Lower leg skin (tissue), 4 donors: ENCODE results near the gene ARNT2. TPM values are rescaled to one million over a fixed set of nuclear protein-coding genes. Genes with fewer than 3 reads are reported as not detected.

Experiments used
- DNase-seq, 2 donors: peaks; one replicate each; pipeline ENCODE4 v3.0.0-alpha.2; 2019; ENCODE audit warnings: low spot score in 2 of 2
- H3K4me3 ChIP-seq: fragments of 200-600 bp; sonication (generic); 2 replicates; pipeline ENCODE4 v1.5.1; 2017; ENCODE audit warnings: mild to moderate bottlenecking, low read depth; ENCODE audit not compliant: poor library complexity, severe bottlenecking
- POLR2A ChIP-seq, 2 donors: fragments of 450-650 bp; IDR thresholded peaks; one replicate each; pipeline ENCODE4 v1.6.1; 2016 to 2017; ENCODE audit warnings: antibody characterized with exemption in 2 of 2, mild to moderate bottlenecking in 1 of 2, moderate library complexity in 1 of 2
- WGBS, 2 donors: methylation state at CpG; one replicate each; pipeline ENCODE4 v1.1.5; 2018; 5-methylcytosine and 5-hydroxymethylcytosine counted together
- intact Hi-C: fragments of 100-400 bp; cut with DNase I; formaldehyde crosslinking; loops from one replicate; pipeline ENCODE4 v1.15.0; 2023; ENCODE audit warnings: low total_unique reads
- total RNA-seq, 4 donors: library from RNA; depleted of rRNA; stranded (reverse); fragments of >200 nt; gene quantifications; one replicate each; pipeline ENCODE4 v1.1.0, GENCODE V29; 2016
- TF ChIP-seq, protein P1 (sequence below), 3 donors: fragments of 450-650 bp; IDR thresholded peaks; one replicate each; pipeline ENCODE4 v1.5.1; 2016; ENCODE audit warnings: antibody characterized with exemption in 3 of 3, mild to moderate bottlenecking in 3 of 3, moderate library complexity in 2 of 3

ARNT2 gene
- total RNA-seq, 4 donors from 2014 or later: 1.7 to 8.7 (median 3.0) TPM

DNA sequence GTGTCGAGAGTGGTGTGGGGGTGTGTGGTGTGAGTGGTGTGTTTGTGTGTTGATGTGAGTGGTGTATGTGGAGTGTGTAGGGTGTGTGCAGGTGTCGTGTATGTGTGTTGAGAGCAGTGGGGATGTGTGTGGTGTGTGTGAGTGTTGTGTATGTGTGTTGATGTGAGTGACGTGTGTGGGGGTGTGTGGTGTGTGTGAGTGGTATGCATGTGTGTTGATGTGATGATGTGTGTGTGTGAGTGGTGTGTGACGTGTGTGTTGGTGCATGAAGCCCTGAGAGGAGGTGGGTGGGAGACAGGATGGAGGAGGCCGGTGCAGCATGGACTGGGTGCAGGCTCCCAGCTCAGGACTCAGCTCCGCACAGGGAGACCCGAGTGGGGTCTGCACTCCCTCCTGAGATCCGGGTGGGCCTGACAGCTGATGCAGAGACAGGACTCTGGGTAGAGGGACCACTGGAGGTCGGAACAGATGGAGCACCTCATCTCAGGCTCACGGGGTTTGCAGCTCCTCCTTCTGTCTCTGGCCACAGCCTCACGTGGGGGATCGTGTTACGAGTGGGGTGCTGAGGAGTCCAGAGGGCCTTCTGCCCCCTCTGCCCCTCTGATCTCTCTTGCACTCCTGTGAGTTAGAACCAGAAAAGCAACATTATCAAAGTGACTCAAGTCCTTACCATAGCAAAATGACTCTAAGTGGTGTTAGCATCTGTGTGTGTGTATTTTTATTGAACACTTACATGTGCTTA is 41.3 kb downstream of the ARNT2 start:
- no peak for DNase-seq
- TF ChIP-seq POLR2A (IDR thresholded peaks at IDR 0.05): no peak
- TF ChIP-seq, protein P1, sequence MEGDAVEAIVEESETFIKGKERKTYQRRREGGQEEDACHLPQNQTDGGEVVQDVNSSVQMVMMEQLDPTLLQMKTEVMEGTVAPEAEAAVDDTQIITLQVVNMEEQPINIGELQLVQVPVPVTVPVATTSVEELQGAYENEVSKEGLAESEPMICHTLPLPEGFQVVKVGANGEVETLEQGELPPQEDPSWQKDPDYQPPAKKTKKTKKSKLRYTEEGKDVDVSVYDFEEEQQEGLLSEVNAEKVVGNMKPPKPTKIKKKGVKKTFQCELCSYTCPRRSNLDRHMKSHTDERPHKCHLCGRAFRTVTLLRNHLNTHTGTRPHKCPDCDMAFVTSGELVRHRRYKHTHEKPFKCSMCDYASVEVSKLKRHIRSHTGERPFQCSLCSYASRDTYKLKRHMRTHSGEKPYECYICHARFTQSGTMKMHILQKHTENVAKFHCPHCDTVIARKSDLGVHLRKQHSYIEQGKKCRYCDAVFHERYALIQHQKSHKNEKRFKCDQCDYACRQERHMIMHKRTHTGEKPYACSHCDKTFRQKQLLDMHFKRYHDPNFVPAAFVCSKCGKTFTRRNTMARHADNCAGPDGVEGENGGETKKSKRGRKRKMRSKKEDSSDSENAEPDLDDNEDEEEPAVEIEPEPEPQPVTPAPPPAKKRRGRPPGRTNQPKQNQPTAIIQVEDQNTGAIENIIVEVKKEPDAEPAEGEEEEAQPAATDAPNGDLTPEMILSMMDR (IDR thresholded peaks at IDR 0.05): no peak
- intact Hi-C loops: no loop called here
- 79 to 82% methylated on average over 13 of the region's 13 CpGs for WGBS, 2 donors
- H3K4me3 ChIP-seq: no peak overlapping the region

DNA sequence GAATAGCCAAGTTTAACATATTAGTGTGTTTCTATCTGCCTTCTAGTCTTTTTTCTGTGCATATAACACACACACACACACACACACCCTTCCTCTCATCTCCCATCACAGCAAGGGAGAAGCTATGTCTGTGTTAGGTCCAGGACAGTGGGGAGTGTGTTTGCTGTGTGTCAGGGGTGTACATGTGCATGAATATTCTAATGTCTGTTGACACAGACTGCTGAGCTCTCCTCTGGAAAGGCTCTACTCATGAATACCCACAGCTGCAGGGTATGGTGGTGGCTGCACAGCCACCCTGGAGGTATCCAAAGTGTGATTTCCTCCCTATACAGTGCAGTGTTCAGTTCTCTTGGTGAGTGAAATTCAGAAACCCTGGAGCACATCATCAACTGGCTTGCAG is 42.9 kb downstream of the ARNT2 start:
- no peak for TF ChIP-seq POLR2A (IDR thresholded peaks at IDR 0.05)
- TF ChIP-seq, protein P1 (IDR thresholded peaks at IDR 0.05): no peak
- no peak for DNase-seq
- intact Hi-C loops: no loop called here
- H3K4me3 ChIP-seq: no peak overlapping the region

DNA sequence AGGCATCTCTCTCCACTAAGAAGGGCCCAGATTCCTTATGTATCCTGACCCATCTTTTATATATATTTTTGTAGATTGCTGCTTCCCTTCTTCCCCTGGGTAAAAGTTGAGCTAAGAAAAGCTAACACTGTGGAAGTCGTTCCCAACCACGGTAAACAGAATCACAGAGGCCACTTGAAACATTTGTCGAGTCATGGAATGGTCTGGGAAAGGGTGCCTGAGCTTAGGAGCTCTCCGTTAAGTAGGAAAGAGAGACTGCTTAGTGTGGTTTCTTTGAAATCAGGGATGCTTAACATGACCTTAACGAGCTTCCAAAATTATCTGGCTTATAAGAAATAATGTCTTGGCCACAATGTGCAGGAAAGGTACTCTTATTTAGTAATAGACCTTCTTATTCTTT is 45.6 kb downstream of the ARNT2 start:
- intact Hi-C loops: no loop called here
- DNase-seq: no peak
- H3K4me3 ChIP-seq: no peak overlapping the region
- no peak for TF ChIP-seq POLR2A (IDR thresholded peaks at IDR 0.05)
- TF ChIP-seq, protein P1 (IDR thresholded peaks at IDR 0.05): no peak
- 80 to 81% methylated on average over 5 of the region's 5 CpGs for WGBS, 2 donors

DNA sequence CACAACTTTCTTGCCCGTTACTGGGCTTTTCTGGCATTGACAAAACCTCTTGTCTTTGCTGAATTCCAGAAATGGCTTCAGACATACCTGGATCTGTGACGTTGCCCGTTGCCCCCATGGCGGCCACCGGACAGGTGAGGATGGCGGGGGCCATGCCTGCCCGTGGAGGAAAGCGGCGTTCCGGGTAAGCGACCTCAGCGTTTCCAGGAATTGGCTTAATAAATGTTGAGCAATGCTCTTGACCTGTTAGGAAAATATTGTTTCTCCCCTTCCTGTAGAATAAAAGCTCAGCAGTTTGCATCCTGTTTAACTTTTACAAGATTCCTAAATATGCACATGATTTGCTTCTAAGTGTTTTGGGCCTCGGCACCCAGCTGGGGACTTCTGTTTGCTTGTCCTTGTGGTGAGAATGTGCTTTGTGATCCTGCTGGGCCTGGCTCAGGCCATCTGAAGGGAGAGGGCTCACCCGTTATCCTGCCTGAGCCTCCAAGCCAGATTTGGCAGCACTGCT is 46.7 kb downstream of the ARNT2 start:
- WGBS, 2 donors: 78 to 80% methylated on average over 14 of the region's 14 CpGs
- intact Hi-C loops: no loop called here
- no peak for DNase-seq
- TF ChIP-seq, protein P1 (IDR thresholded peaks at IDR 0.05): no peak
- TF ChIP-seq POLR2A (IDR thresholded peaks at IDR 0.05): no peak
- H3K4me3 ChIP-seq: no peak overlapping the region

DNA sequence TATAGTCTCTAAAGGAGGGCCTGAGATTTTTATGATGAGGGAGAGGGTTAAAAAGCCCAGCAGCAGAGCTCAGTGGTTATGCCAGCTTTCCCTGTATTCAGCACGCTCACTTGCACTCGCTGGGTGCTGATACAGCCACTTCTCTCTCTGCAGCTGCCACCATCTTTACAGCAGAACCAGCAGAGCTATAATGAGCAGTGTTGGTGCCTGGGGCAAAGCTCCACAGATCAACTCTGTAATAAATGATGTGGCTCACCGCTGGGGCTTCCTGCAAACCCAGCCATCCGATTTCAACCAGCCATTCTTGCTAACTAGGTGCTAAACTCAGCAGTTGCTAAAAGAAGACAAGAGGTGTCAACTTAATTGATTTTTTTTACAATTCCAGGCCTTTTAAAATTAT is 48.0 kb downstream of the ARNT2 start:
- no peak for DNase-seq
- 85 to 87% methylated on average over 4 of the region's 4 CpGs for WGBS, 2 donors
- no peak overlapping the region for H3K4me3 ChIP-seq
- intact Hi-C loops: no loop called here
- TF ChIP-seq, protein P1 (IDR thresholded peaks at IDR 0.05): no peak
- TF ChIP-seq POLR2A (IDR thresholded peaks at IDR 0.05): no peak
